ENCODE measurements around the gene MEP1B.
"Not testable (repeated sequence)": the region's sequence is repeated elsewhere in the genome, so short reads cannot be mapped to it uniquely, and the experiment has no call there.

The MEP1B gene

DNA sequence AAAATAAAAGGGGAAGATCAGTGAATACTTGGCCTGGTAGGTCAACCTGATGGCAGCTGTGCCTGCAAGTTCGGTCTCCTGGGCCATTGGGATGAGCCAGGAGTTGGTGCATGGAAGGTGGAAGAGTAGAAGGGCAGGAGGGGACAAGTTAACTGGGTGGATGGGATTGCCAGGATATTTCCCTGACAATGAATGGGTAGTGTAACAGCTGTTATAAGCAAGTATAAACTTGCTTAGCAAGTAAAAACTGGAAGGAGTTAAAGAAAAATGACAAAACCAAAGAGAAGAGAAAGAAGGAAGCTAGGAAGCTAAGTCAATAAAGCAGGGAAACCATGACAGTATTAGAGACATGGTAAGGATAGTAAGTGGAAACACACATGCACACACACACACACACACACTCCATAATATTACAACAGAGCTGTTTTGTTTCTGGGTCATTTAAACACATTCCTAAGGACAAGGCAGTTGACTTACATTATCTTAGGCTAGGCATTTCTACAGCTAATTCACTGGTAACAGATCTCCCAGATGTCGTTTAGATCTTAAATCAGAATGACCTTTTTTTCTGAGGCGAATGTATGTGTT lies 29.7 kb downstream of the MEP1B start:
- CTCF ChIA-PET: interaction anchor here (0.6 to 1.1 kb wide), 4 partner anchors 10 to 470 kb away, joined by 3 to 5 read pairs (median 3); no protein-coding TSS in a partner anchor
- no peak for TF ChIP-seq ZNF384 (IDR thresholded peaks at IDR 0.05)
- no peak for TF ChIP-seq NFRKB (IDR thresholded peaks at IDR 0.05)
- no peak for TF ChIP-seq FOXM1 (IDR thresholded peaks at IDR 0.05; ENCODE audit: borderline replicate concordance)
- no peak for TF ChIP-seq ELF4 (IDR thresholded peaks at IDR 0.05)
- TF ChIP-seq CTBP1 (IDR thresholded peaks at IDR 0.05; ENCODE audit: borderline replicate concordance): no peak
- no peak for TF ChIP-seq SUZ12 (IDR thresholded peaks at IDR 0.05)
- no peak for TF ChIP-seq BHLHE40 (IDR thresholded peaks at IDR 0.05; ENCODE audit: borderline replicate concordance)
- no peak for DNase-seq (ENCODE audit: extremely low spot score)
- POLR2A ChIA-PET: interaction anchor here (0.9 kb wide), 1 partner anchor 251 kb away, joined by 3 read pairs; the partner anchor contains the start of gene GAREM1

DNA sequence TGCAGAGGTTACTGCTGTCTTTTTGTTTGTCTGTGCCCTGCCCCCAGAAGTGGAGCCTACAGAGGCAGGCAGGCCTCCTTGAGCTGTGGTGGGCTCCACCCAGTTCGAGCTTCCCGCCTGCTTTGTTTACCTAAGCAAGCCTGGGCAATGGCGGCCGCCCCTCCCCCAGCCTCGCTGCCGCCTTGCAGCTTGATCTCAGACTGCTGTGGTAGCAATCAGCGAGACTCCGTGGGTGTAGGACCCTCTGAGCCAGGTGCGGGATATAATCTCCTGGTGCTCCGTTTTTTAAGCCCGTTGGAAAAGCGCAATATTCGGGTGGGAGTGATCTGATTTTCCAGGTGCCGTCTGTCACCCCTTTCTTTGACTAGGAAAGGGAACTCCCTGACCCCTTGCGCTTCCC lies 43.5 kb downstream of the MEP1B start:
- CTCF ChIA-PET: interaction anchor here (0.6 kb wide), 1 partner anchor 318 kb away, joined by 4 read pairs; no protein-coding TSS in a partner anchor
- POLR2A ChIA-PET; DNase-seq (ENCODE audit: extremely low spot score): not testable (repeated sequence)

DNA sequence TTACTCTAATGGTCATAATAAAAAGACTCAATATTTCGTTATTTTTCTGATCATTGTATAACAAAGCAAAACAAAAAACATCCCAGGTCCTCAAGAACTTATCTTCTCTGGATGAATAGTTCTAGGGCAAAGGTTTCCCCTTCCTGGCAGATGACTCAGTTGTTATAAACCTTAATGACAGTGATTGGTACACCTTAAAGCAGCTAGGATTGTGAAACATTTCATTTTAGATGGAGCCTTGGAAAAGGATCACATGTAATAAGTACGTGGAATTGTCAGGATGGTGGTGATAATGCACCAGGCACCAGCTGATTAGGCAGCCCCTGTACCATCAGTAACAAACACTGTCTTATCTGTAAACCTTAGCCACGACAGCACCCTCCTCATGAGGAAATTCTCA lies 47.2 kb downstream of the MEP1B start:
- DNase-seq (ENCODE audit: extremely low spot score): no peak
- POLR2A ChIA-PET: no interaction called here
- TF ChIP-seq FOXK2 (IDR thresholded peaks at IDR 0.05) (no peak), FOXM1 (IDR thresholded peaks at IDR 0.05; ENCODE audit: borderline replicate concordance) (no peak), CTBP1 (IDR thresholded peaks at IDR 0.05; ENCODE audit: borderline replicate concordance) (no peak), ELF4 (IDR thresholded peaks at IDR 0.05) (no peak), BHLHE40 (IDR thresholded peaks at IDR 0.05; ENCODE audit: borderline replicate concordance) (no peak), L3MBTL2 (conservative IDR thresholded peaks at IDR 0.05) (no peak), SP1 (IDR thresholded peaks at IDR 0.05) (no peak), ZNF384 (IDR thresholded peaks at IDR 0.05) (no peak), FOXA1 (IDR thresholded peaks at IDR 0.05) (no peak), ARNT (IDR thresholded peaks at IDR 0.05) (no peak), NFRKB (IDR thresholded peaks at IDR 0.05) (no peak), SUZ12 (IDR thresholded peaks at IDR 0.05) (no peak), HDGF (IDR thresholded peaks at IDR 0.05; ENCODE audit: borderline replicate concordance) (no peak), LEF1 (IDR thresholded peaks at IDR 0.05; ENCODE audit: borderline replicate concordance) (no peak), TARDBP (IDR thresholded peaks at IDR 0.05) (no peak)
- TF ChIP-seq, protein P1, sequence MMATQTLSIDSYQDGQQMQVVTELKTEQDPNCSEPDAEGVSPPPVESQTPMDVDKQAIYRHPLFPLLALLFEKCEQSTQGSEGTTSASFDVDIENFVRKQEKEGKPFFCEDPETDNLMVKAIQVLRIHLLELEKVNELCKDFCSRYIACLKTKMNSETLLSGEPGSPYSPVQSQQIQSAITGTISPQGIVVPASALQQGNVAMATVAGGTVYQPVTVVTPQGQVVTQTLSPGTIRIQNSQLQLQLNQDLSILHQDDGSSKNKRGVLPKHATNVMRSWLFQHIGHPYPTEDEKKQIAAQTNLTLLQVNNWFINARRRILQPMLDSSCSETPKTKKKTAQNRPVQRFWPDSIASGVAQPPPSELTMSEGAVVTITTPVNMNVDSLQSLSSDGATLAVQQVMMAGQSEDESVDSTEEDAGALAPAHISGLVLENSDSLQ (IDR thresholded peaks at IDR 0.05): no peak
- CTCF ChIA-PET: interaction anchor here (1.2 kb wide), 1 partner anchor 317 kb away, joined by 3 read pairs; no protein-coding TSS in a partner anchor

DNA sequence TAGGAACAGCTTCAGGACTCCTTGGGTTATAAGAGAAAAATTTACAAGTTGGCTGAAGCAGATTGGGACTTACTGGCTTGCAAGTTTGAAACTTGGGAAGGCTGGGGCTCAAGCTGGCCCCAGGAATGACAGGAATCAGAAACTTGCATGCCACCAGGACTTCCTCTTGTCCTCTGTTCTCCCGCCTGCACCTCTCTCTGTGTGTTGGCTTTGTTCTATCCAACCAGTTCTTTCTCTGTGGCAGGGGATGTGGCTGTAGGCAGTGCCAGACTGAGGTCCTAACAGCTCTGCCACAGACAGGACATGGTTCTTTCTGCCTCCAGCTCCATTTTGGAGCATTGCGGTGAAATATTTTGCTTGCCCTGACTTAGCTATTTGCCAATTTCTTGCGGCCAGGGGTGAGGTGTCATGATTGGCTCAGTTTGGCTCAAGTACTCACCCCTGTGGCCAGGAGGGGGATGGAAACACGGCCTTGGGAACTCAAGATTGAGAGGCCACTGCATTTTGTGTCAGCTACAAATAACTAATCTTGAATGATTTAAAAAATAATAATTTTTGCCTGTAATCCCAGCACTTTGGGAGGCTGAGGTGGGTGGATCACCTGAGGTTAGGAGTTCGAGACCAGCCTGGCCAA lies 48.9 kb downstream of the MEP1B start:
- TF ChIP-seq NFRKB (IDR thresholded peaks at IDR 0.05) (no peak), ZNF384 (IDR thresholded peaks at IDR 0.05) (no peak)
- no peak for DNase-seq (ENCODE audit: extremely low spot score)
- ChIA-PET POLR2A (no interaction called here), CTCF (interaction anchor here (0.6 kb wide), 1 partner anchor 10 kb away, joined by 5 read pairs; no protein-coding TSS in a partner anchor)

DNA sequence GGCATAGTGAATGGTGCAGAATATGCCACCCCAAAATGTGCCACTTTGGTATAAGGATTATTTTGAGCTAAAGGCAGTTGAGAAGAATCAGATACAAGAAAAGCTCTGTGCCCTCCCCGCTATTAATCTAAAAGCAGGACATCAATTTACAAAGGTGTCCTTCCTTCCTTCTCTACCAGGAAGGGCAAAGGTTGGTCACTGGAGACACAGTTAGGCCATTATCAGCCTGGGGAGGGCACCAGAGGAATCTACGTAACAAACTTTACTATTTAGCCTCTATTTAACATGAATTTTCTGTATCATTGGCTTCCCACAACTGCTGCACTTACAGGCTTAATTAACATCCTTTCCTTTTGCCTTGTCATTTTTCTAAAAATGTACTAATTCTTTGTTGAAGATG lies 52.6 kb downstream of the MEP1B start:
- TF ChIP-seq SP1 (IDR thresholded peaks at IDR 0.05) (no peak), ELF4 (IDR thresholded peaks at IDR 0.05) (no peak), ARNT (IDR thresholded peaks at IDR 0.05) (no peak), BHLHE40 (IDR thresholded peaks at IDR 0.05; ENCODE audit: borderline replicate concordance) (no peak), LEF1 (IDR thresholded peaks at IDR 0.05; ENCODE audit: borderline replicate concordance) (no peak), ZNF384 (IDR thresholded peaks at IDR 0.05) (no peak), CTBP1 (IDR thresholded peaks at IDR 0.05; ENCODE audit: borderline replicate concordance) (no peak), FOXA1 (IDR thresholded peaks at IDR 0.05) (no peak), SUZ12 (IDR thresholded peaks at IDR 0.05) (no peak), FOXK2 (IDR thresholded peaks at IDR 0.05) (no peak), FOXM1 (IDR thresholded peaks at IDR 0.05; ENCODE audit: borderline replicate concordance) (no peak), TARDBP (IDR thresholded peaks at IDR 0.05) (no peak), HDGF (IDR thresholded peaks at IDR 0.05; ENCODE audit: borderline replicate concordance) (no peak), NFRKB (IDR thresholded peaks at IDR 0.05) (no peak), L3MBTL2 (conservative IDR thresholded peaks at IDR 0.05) (no peak)
- TF ChIP-seq, protein P1 (IDR thresholded peaks at IDR 0.05): no peak
- no peak for DNase-seq (ENCODE audit: extremely low spot score)
- CTCF ChIA-PET: no interaction called here
- POLR2A ChIA-PET: interaction anchor here (1.2 kb wide), 1 partner anchor 10 kb away, joined by 3 read pairs; no protein-coding TSS in a partner anchor

DNA sequence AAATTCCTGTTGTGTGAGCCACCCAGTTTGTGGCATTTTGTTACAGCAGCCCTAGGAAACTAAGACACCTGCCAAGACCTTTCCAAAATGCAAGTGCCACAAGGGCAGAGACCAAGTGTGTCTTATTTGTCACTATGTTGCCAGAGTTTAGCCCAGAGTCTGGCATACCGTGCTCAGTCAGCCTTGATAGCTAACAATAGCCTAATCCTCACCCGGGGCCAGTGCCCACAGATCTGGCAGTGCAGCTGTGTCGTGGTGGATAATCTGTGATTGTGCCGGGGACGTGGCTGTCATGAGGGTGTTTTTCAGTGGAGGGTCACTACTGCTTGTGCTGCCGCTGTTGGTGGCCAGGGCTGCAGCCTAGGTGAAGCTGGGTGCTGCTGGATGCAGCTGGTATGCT lies 53.5 kb downstream of the MEP1B start:
- no peak for TF ChIP-seq LEF1 (IDR thresholded peaks at IDR 0.05; ENCODE audit: borderline replicate concordance)
- no peak for TF ChIP-seq HDGF (IDR thresholded peaks at IDR 0.05; ENCODE audit: borderline replicate concordance)
- TF ChIP-seq TARDBP (IDR thresholded peaks at IDR 0.05): no peak
- TF ChIP-seq ELF4 (IDR thresholded peaks at IDR 0.05): no peak
- TF ChIP-seq L3MBTL2 (conservative IDR thresholded peaks at IDR 0.05): no peak
- TF ChIP-seq FOXM1 (IDR thresholded peaks at IDR 0.05; ENCODE audit: borderline replicate concordance): no peak
- no peak for TF ChIP-seq BHLHE40 (IDR thresholded peaks at IDR 0.05; ENCODE audit: borderline replicate concordance)
- TF ChIP-seq NFRKB (IDR thresholded peaks at IDR 0.05): no peak
- TF ChIP-seq SP1 (IDR thresholded peaks at IDR 0.05): no peak
- TF ChIP-seq SUZ12 (IDR thresholded peaks at IDR 0.05): no peak
- no peak for TF ChIP-seq ZNF384 (IDR thresholded peaks at IDR 0.05)
- TF ChIP-seq ARNT (IDR thresholded peaks at IDR 0.05): no peak
- no peak for TF ChIP-seq CTBP1 (IDR thresholded peaks at IDR 0.05; ENCODE audit: borderline replicate concordance)
- no peak for TF ChIP-seq FOXA1 (IDR thresholded peaks at IDR 0.05)
- no peak for TF ChIP-seq FOXK2 (IDR thresholded peaks at IDR 0.05)
- TF ChIP-seq, protein P1 (IDR thresholded peaks at IDR 0.05): no peak
- ChIA-PET CTCF (no interaction called here), POLR2A (no interaction called here)
- DNase-seq (ENCODE audit: extremely low spot score): no peak
